Colonic mucosa (tissue), 4 donors: Measurements from ENCODE around the gene SPDEF. TPM values are rescaled to one million over a fixed set of nuclear protein-coding genes. Genes with fewer than 3 reads are reported as not detected.

Experiments used
- DNase-seq: peaks from one replicate; pipeline ENCODE4 v3.0.0-alpha.2; 2020
- H3K27ac ChIP-seq: fragments of 200-600 bp; one replicate; pipeline ENCODE4 v1.8.0; 2021
- H3K27me3 ChIP-seq: fragments of 200-600 bp; one replicate; pipeline ENCODE4 v1.8.0; 2021
- H3K36me3 ChIP-seq: fragments of 200-600 bp; one replicate; pipeline ENCODE4 v1.8.0; 2021
- H3K4me1 ChIP-seq: fragments of 200-600 bp; one replicate; pipeline ENCODE4 v1.8.0; 2021; ENCODE audit warnings: mild to moderate bottlenecking
- H3K4me3 ChIP-seq: fragments of 200-600 bp; one replicate; pipeline ENCODE4 v1.8.0; 2021
- H3K9ac ChIP-seq, 2 donors: one replicate each; pipeline ENCODE4 v1.7.0; 2013; ENCODE audit warnings: control low read depth in 2 of 2, low read depth in 2 of 2, low read length in 2 of 2
- H3K9me3 ChIP-seq: fragments of 200-600 bp; one replicate; pipeline ENCODE4 v1.8.0; 2021
- intact Hi-C: fragments of 100-400 bp; cut with DNase I; formaldehyde crosslinking; loops from one replicate; pipeline ENCODE4 v1.14.1; 2022
- total RNA-seq, 2 donors: library from RNA; stranded (reverse); fragmentation: NEBNext Ultra II Directional in 1 of 2; extraction: Animal tissue kit (Norgen Biotek cat#: 25700) in 1 of 2; gene quantifications; one replicate each; pipeline ENCODE4 v1.2.1, GENCODE V29; 2021
- TF ChIP-seq, protein P1 (sequence below): fragments of 200-600 bp; IDR thresholded peaks from one replicate; pipeline ENCODE4 v1.8.0; 2022; ENCODE audit warnings: antibody characterized with exemption, mild to moderate bottlenecking
- donor health status: healthy.
- donor health status: DM: no; HTN: no; CAD: no.
- donor health status: DM: no; HTN: no; CAD: no.

The SPDEF gene
- total RNA-seq = 100 to 1,000 TPM in 1 of 2 donors, 10 to 100 TPM in 1; 71.0 to 102 TPM

DNA sequence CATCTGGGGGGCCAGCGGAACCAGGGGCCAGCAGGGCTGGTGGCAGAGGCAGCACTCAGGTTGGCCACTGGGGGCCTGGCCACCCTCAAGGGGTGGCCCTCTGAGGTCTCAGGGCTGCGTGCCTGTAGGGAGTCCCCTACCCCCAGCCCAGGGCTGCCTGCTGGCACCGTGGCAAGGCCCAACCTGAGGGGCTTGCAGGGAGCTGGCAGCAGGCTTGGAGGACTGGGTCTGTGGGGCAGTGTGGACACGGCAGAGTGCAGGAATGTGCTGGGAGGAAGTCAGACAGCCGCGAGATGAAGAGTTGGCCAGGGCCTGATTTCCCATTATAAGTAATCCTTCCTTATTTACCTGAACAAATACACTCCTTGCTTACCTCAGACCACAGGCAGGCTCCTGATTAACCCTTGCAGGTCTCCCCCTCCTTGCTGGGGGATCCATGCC is at the start of gene SPDEF:
TSS of gene SPDEF (minus strand) at position 299 of the 441 bp plus-strand sequence. CDS start 11,874 bp downstream, outside the sequence.
- intact Hi-C loops = no loop called here

DNA sequence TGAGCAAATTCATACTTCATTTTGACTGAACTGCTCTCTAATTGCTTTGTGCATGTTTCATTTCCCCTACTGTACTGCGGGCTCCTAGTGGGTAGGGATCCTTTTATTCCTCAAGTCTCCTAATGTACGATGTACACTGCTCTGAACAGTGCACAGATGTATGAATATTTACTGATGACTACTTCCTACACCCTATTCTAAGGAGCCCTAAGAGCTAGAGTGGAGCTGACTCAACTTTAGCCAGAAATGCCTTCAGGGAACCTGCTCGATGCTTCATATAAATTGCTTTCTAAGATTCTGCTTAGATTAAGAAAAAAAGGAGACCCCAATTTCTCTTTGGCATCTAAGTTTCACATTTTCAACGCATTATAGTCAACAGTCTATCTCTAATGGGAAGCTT is 47.6 kb upstream of the SPDEF start:
- no peaks in the 10 kb centered on the region for H3K36me3 ChIP-seq
- no peak for DNase-seq
- peak overlapping the region; percentile 64 for H3K27ac ChIP-seq
- no peaks in the 10 kb centered on the region for H3K27me3 ChIP-seq
- no peaks in the 10 kb centered on the region for H3K9me3 ChIP-seq
- no peak overlapping the region for H3K9ac ChIP-seq
- TF ChIP-seq, protein P1, sequence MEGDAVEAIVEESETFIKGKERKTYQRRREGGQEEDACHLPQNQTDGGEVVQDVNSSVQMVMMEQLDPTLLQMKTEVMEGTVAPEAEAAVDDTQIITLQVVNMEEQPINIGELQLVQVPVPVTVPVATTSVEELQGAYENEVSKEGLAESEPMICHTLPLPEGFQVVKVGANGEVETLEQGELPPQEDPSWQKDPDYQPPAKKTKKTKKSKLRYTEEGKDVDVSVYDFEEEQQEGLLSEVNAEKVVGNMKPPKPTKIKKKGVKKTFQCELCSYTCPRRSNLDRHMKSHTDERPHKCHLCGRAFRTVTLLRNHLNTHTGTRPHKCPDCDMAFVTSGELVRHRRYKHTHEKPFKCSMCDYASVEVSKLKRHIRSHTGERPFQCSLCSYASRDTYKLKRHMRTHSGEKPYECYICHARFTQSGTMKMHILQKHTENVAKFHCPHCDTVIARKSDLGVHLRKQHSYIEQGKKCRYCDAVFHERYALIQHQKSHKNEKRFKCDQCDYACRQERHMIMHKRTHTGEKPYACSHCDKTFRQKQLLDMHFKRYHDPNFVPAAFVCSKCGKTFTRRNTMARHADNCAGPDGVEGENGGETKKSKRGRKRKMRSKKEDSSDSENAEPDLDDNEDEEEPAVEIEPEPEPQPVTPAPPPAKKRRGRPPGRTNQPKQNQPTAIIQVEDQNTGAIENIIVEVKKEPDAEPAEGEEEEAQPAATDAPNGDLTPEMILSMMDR = no peak
- intact Hi-C loops = loop anchor here (10.0 kb wide), 1 partner anchor 139 kb away; the partner anchor contains the start of gene PACSIN1
- no peaks in the 10 kb centered on the region for H3K4me1 ChIP-seq
- H3K4me3 ChIP-seq = no peak overlapping the region

More for the DNA sequence above, at the start of gene SPDEF:
- H3K27me3 ChIP-seq = no peaks in the 10 kb centered on the region
- no peaks in the 10 kb centered on the region for H3K9me3 ChIP-seq
- peak; percentile 56 for DNase-seq
- peak within 1 kb of the TSS; percentile 37 for H3K4me3 ChIP-seq
- H3K4me1 ChIP-seq = no peaks in the 10 kb centered on the region
- peak within 1 kb of the TSS; percentile 53 to 76 for H3K9ac ChIP-seq
- TF ChIP-seq, protein P1 = no peak
- peak within 1 kb of the TSS; percentile 49 for H3K27ac ChIP-seq
- no peaks in the 10 kb centered on the region for H3K36me3 ChIP-seq

DNA sequence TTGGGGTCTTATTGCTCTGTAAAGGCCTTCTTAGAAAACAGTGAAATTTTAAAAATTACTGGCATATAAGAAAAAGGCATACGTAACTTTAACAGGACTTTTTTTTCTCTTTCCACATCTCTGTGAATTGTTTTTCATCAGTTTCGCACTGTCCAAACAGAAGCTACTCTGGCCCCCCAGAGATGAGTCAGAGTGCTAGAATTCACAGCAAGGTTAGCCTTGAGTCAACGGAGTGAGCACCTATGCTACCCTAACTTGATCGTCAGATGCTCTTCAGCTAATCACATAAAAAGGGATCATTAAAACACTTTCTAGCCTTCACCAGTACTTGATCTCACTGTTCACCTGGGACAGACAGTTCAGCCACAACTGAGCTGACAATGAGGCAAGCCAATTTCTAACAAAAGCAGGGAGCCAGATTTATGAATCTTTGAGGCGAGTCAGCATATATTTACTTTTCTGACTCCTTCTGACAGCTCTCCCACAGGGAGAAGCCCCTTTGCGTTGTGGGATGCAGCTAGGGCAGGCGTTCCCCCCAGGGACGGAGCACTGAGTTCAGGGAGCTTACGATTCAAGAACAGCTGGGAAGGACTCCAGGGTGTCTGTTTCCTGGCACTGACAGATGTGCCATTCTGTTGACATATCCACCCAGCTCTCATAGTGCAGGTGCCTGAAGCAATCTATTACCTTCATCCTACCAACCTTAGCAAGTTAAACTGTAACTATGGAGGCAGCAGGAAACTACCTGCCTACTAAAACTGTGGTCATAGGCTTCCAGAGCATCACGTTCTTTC is 46.4 kb upstream of the SPDEF start:
- intact Hi-C loops = loop anchor here (10.0 kb wide), 1 partner anchor 138 kb away; the partner anchor contains the start of gene PACSIN1
- Histone ChIP-seq H3K9me3 (no peaks in the 10 kb centered on the region), H3K27ac (peak overlapping the region; percentile 64), H3K9ac (peak overlapping the region in 1 of 2 donors; percentile 52), H3K4me3 (no peak overlapping the region), H3K4me1 (peaks cover 3% of the 10 kb centered on the region), H3K27me3 (no peaks in the 10 kb centered on the region), H3K36me3 (no peaks in the 10 kb centered on the region)
- DNase-seq = peak; percentile 70
- TF ChIP-seq, protein P1 = no peak

DNA sequence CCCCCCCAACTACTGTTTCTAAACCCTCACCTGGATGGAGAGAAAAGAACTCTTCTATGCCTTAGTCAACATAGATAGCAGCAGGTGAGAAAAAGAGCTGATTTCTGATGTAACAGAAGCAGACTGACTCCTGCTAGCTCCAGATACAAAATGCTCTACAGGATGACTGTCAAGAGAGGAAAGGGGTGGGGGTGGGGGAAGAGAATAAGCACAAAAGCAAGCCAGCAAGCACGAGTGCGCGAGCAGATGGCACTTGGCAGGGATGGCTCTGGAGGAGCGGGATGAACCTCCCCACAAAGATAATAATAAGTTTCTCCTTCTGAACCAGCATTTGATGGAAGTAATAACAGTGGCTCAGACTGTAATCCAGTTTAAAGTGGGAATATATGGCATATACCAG is 45.6 kb upstream of the SPDEF start:
- H3K4me3 ChIP-seq = no peak overlapping the region
- peak overlapping the region; percentile 64 for H3K27ac ChIP-seq
- H3K36me3 ChIP-seq = no peaks in the 10 kb centered on the region
- peaks cover 3% of the 10 kb centered on the region for H3K4me1 ChIP-seq
- DNase-seq = no peak
- H3K9ac ChIP-seq = no peak overlapping the region
- TF ChIP-seq, protein P1 = no peak
- no peaks in the 10 kb centered on the region for H3K27me3 ChIP-seq
- H3K9me3 ChIP-seq = no peaks in the 10 kb centered on the region
- intact Hi-C loops = loop anchor here (10.0 kb wide), 1 partner anchor 137 kb away; the partner anchor contains the start of gene PACSIN1

DNA sequence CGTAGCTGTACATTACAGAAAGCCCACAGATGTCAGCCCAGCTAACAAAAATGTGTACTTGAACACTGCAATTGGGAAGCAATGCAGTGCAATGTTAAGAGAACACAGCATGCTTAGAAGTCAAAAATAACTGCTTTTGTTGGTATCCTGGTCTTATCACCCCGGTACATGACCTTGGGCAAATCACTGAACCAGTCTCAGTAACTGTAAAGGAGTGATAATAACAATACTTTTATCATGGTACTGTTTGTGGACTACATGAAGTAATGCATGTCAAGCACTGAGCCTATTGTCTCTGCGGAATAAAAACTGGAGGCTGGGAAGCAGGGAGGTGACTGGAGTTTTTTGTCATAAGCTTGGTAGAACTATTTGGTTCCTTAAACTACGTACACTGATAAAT is 44.7 kb upstream of the SPDEF start:
- no peak for DNase-seq
- intact Hi-C loops = loop anchor here (10.0 kb wide), 1 partner anchor 136 kb away; the partner anchor contains the start of gene PACSIN1
- Histone ChIP-seq H3K9me3 (no peaks in the 10 kb centered on the region), H3K4me3 (no peak overlapping the region), H3K4me1 (peaks cover 3% of the 10 kb centered on the region), H3K27me3 (no peaks in the 10 kb centered on the region), H3K27ac (no peak overlapping the region), H3K36me3 (no peaks in the 10 kb centered on the region), H3K9ac (no peak overlapping the region)
- TF ChIP-seq, protein P1 = no peak
